HepG2 (cell line): Measurements from ENCODE around the gene TLE1. TPM values are rescaled to one million over a fixed set of nuclear protein-coding genes. Genes with fewer than 3 reads are reported as not detected.

Experiments
- ATAC-seq: fragments of 200-7000 bp; cut with Tn5 transposase; 3 replicates; pipeline ENCODE4 v1.9.1; 2020; ENCODE audit warnings: mild to moderate bottlenecking, moderate library complexity
- BruUV-seq: library from RNA; stranded (reverse); fragments of 400-500 nt; replicated peaks from 2 replicates; lab custom pipeline; 2021; lab: Mats Ljungman, UMichigan
- CTCF ChIA-PET: fragments of 300-600 bp; formaldehyde crosslinking; extraction: SDS; loops from one replicate; lab custom pipeline; 2021; ENCODE audit warnings: low total read pairs, inconsistent platforms, low intra/inter-chr PET ratio; lab: Yijun Ruan, JAX
- POLR2A ChIA-PET: fragments of 350-600 bp; sonication (Branson Sonifier 250); formaldehyde crosslinking; loops from one replicate; lab custom pipeline; 2020; ENCODE audit warnings: antibody characterized with exemption, inconsistent platforms; lab: Yijun Ruan, JAX
- DNase-seq: peaks from one replicate; pipeline ENCODE4 v3.0.0-alpha.2; 2015; ENCODE audit warnings: low spot score
- FAIRE-seq: peaks from 3 replicates; lab custom pipeline; 2011; peaks lifted over from hg19 to GRCh38; lab: Jason Lieb, UNC
- H2AFZ ChIP-seq: one replicate; pipeline ENCODE4 v1.6.1; 2011; ENCODE audit warnings: low read length, inconsistent platforms
- H3K27ac ChIP-seq: fragments of 300-600 bp; 3 replicates; pipeline ENCODE4 v1.8.0; 2011; ENCODE audit warnings: mixed run types, mild to moderate bottlenecking, mixed read lengths, low read length, inconsistent platforms; ENCODE audit not compliant: insufficient read depth; ENCODE audit errors: extremely low read length
- H3K27me3 ChIP-seq, 2 experiments: fragments of 200-600 bp in 1 of 2; 2 replicates in 1 of 2; 3 replicates in 1 of 2; pipeline versions ENCODE4 v1.6.0 to v1.8.0; 2011; ENCODE audit warnings: low read length in 2 of 2, mild to moderate bottlenecking in 2 of 2, moderate library complexity in 2 of 2, inconsistent platforms in 1 of 2; ENCODE audit not compliant: insufficient read depth in 2 of 2, control insufficient read depth in 1 of 2
- H3K36me3 ChIP-seq, 2 experiments: fragments of 200-600 bp in 1 of 2; replicated peaks in 1 of 2; 2 replicates in 1 of 2; 3 replicates in 1 of 2; pipeline versions ENCODE4 v1.5.1 to v1.8.0; 2011; ENCODE audit warnings: low read length in 2 of 2, inconsistent platforms in 1 of 2; ENCODE audit not compliant: insufficient read depth in 2 of 2, control insufficient read depth in 1 of 2
- H3K4me1 ChIP-seq: 2 replicates; pipeline ENCODE4 v1.5.1; 2012; ENCODE audit warnings: low read length, inconsistent platforms; ENCODE audit not compliant: insufficient read depth
- H3K4me2 ChIP-seq: 2 replicates; pipeline ENCODE4 v1.6.0; 2011; ENCODE audit warnings: low read depth, low read length, inconsistent platforms
- H3K4me3 ChIP-seq, 3 experiments: fragments of 200-600 bp in 1 of 3; sonication (generic), shearing (Covaris generic) in 1 of 3; replicated peaks in 1 of 3; 2 replicates each; pipeline ENCODE4 v1.5.1; 2011 to 2016; ENCODE audit warnings: low read length in 3 of 3, inconsistent platforms in 2 of 3, low read depth in 2 of 3, mild to moderate bottlenecking in 2 of 3, control low read depth in 1 of 3, mixed read lengths in 1 of 3; ENCODE audit not compliant: insufficient read depth in 1 of 3
- H3K79me2 ChIP-seq: one replicate; pipeline ENCODE4 v1.6.1; 2011; ENCODE audit warnings: low read length, inconsistent platforms; ENCODE audit not compliant: insufficient read depth
- H3K9ac ChIP-seq: 2 replicates; pipeline ENCODE4 v1.6.0; 2011; ENCODE audit warnings: mild to moderate bottlenecking, low read depth, low read length, inconsistent platforms; ENCODE audit not compliant: insufficient read depth
- H3K9me3 ChIP-seq: 2 replicates; pipeline ENCODE4 v1.5.1; 2012; ENCODE audit warnings: mild to moderate bottlenecking, low read length
- H4K20me1 ChIP-seq: 2 replicates; pipeline ENCODE4 v1.6.0; 2011; ENCODE audit warnings: inconsistent platforms, mild to moderate bottlenecking, low read length, moderate library complexity; ENCODE audit not compliant: insufficient read depth
- KLF12 ChIP-seq: sonication (generic); formaldehyde crosslinking; IDR thresholded peaks from 2 replicates; pipeline ENCODE4 v1.4.0; 2020; ENCODE audit warnings: missing genetic modification reagents, borderline replicate concordance
- KLF9 ChIP-seq: IDR thresholded peaks from 2 replicates; pipeline ENCODE4 v1.6.1; 2016; ENCODE audit warnings: low read depth
- MAFK ChIP-seq, 2 experiments: IDR thresholded peaks in 1 of 2; conservative IDR thresholded peaks in 1 of 2; 2 replicates each; pipeline ENCODE4 v1.6.1; 2011; ENCODE audit warnings: improper control_type of control experiment in 2 of 2, low read length in 2 of 2
- SSRP1 ChIP-seq: IDR thresholded peaks from 2 replicates; pipeline ENCODE4 v1.6.1; 2016; ENCODE audit warnings: control low read depth
- ZNF282 ChIP-seq: fragments of 450-650 bp; IDR thresholded peaks from 2 replicates; pipeline ENCODE4 v1.6.1; 2018; ENCODE audit not compliant: partially characterized antibody
- ZNF382 ChIP-seq: sonication (generic); formaldehyde crosslinking; IDR thresholded peaks from 2 replicates; pipeline ENCODE4 v1.5.0; 2020; ENCODE audit warnings: missing genetic modification reagents, mild to moderate bottlenecking, borderline replicate concordance
- WGBS: methylation state at CpG from one replicate; pipeline ENCODE4 v1.1.6; 2017; ENCODE audit warnings: low lambda C conversion rate; 5-methylcytosine and 5-hydroxymethylcytosine counted together
- in situ Hi-C: cut with HindIII; loops from 2 replicates; pipeline ENCODE4 v1.10.0; 2017; ENCODE audit warnings: low pct_unique_long_range_greater_than_20kb; ENCODE audit not compliant: extremely low pct_ligation_motif_present
- intact Hi-C: fragments of 100-400 bp; cut with micrococcal nuclease; formaldehyde crosslinking; loops from one replicate; pipeline ENCODE4 v1.10.0; 2022; ENCODE audit not compliant: unreplicated experiment
- polyA plus RNA-seq, 8 experiments: library from polyadenylated mRNA; depleted of rRNA in 3 of 8; stranded (reverse) in 7 of 8; unstranded in 1 of 8; fragments of >200 nt; fragmentation: Illumina TruSeq in 4 of 8; extraction: Trizol in 4 of 8; gene quantifications; 2 replicates each; pipeline versions ENCODE4 v1.2.1 to v1.2.3, GENCODE V29; 2011 to 2016; ENCODE audit warnings: low read depth in 4 of 8, missing spikeins in 1 of 8, mixed read lengths in 1 of 8; ENCODE audit not compliant: insufficient read depth in 1 of 8
- total RNA-seq, 5 experiments: library from RNA; depleted of rRNA; stranded (reverse); fragments of >200 nt; fragmentation: Illumina TruSeq; extraction: Trizol; gene quantifications; 2 replicates each; pipeline ENCODE4 v1.2.3, GENCODE V29; 2016; ENCODE audit warnings: low read depth in 1 of 5
- TF ChIP-seq, protein P1 (sequence below): sonication (generic); formaldehyde crosslinking; IDR thresholded peaks from 2 replicates; pipeline ENCODE4 v1.4.0; 2020; ENCODE audit warnings: missing genetic modification reagents, borderline replicate concordance
- TF ChIP-seq, protein P2 (sequence below): IDR thresholded peaks from 2 replicates; pipeline ENCODE4 v1.6.1; 2016

The TLE1 gene
- total and polyA plus RNA-seq, 2 of the 13 experiments (the other 11 are each of a cell fraction or from before 2014, with no cell fraction given) = 35.9 to 109 TPM

DNA sequence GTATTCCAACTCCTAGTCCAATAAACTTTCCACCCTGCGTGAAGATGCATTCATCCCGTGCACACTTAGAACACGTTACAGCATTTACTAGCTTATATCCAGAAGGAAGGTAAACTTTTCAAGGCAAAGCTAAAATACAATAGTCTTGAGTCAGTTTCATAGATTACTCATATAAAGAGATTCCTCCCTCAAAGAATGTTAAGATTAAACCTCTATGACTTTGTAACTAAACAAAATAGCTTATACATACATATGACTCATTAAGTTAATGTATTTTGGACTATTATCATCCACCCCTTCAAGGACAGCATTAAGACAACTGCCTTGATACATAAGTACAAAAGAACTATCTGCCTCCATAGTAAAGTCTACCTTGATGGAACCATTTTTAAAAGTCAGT is 36.1 kb downstream of the TLE1 start (continued):
- TF ChIP-seq, protein P1, sequence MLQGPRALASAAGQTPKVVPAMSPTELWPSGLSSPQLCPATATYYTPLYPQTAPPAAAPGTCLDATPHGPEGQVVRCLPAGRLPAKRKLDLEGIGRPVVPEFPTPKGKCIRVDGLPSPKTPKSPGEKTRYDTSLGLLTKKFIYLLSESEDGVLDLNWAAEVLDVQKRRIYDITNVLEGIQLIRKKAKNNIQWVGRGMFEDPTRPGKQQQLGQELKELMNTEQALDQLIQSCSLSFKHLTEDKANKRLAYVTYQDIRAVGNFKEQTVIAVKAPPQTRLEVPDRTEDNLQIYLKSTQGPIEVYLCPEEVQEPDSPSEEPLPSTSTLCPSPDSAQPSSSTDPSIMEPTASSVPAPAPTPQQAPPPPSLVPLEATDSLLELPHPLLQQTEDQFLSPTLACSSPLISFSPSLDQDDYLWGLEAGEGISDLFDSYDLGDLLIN = no peak
- TF ChIP-seq KLF12 (CRISPR knock-in tag) (no peak), MAFK (conservative IDR thresholded peaks at IDR 0.05 in 1 of 2, IDR thresholded peaks at IDR 0.05 in 1 of 2; ENCODE audit: low read length in 2 of 2) (no peak)
- TF ChIP-seq, protein P2, sequence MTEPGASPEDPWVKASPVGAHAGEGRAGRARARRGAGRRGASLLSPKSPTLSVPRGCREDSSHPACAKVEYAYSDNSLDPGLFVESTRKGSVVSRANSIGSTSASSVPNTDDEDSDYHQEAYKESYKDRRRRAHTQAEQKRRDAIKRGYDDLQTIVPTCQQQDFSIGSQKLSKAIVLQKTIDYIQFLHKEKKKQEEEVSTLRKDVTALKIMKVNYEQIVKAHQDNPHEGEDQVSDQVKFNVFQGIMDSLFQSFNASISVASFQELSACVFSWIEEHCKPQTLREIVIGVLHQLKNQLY (CRISPR knock-in tag) = no peak

DNA sequence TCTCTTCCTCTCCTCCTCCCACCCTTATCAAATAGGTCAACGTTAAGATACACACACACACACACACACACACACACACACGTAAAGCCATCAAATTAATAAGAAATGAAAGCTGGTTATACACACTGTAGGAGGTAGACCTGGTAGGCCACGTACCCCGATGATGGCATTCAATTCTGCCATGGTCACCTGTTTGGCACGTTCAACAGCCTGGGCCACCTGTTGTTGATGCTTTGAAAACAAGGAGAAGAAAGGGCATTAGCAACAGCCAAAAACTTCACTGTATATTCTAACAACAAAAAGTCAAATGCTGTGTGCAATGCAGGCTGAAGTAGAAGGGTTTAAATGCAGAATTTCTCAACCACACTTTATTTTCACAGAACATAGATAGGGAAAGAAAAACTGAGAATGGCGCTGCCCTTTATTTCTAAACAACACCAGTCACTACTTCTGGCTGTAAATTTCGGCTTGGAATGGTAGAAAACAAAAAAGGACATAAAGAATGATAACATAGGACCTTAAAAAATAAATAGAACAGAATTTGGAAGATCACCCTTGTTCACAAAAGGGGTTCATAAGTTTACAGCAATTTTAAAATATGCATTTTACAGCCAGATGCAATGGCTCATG is 37.2 kb downstream of the TLE1 start:
- no peak for TF ChIP-seq KLF9 (CRISPR knock-in tag)
- TF ChIP-seq ZNF282 = no peak
- TF ChIP-seq SSRP1 = no peak
- no peak for TF ChIP-seq ZNF382
- H3K9ac ChIP-seq = no peak overlapping the region
- in situ Hi-C loops = no loop called here
- peaks cover 60% of the 10 kb centered on the region for H3K79me2 ChIP-seq
- intact Hi-C loops = no loop called here
- no peak overlapping the region for H2AFZ ChIP-seq
- no peak overlapping the region for H3K27ac ChIP-seq
- 98% methylated on average over 7 of the region's 7 CpGs for WGBS
- peaks cover 36% of the 10 kb centered on the region for H4K20me1 ChIP-seq
- CTCF ChIA-PET = no interaction called here
- peaks cover 33% of the 10 kb centered on the region for H3K4me1 ChIP-seq
- no peak overlapping the region for H3K4me3 ChIP-seq
- no peaks in the 10 kb centered on the region for H3K27me3 ChIP-seq
- BruUV-seq = no TSS peak
- DNase-seq = no peak
- POLR2A ChIA-PET = no interaction called here
- no peaks in the 10 kb centered on the region for H3K9me3 ChIP-seq
- H3K4me2 ChIP-seq = no peak overlapping the region
- ATAC-seq = no peak
- no peak for FAIRE-seq
- peaks cover 16 to 58% of the 10 kb centered on the region in 2 experiments for H3K36me3 ChIP-seq
